DMS114 treated with DMSO at 0.1 percent for 48 hours (cell line): ENCODE results near the gene DIP2C.
"Not testable (repeated sequence)": the region's sequence is repeated elsewhere in the genome, so short reads cannot be mapped to it uniquely, and the experiment has no call there.

Source experiments
- DNase-seq: peaks from one replicate; lab custom pipeline; 2025; ENCODE audit not compliant: unreplicated experiment; lab: John Stamatoyannopoulos, UW

The DIP2C gene

DNA sequence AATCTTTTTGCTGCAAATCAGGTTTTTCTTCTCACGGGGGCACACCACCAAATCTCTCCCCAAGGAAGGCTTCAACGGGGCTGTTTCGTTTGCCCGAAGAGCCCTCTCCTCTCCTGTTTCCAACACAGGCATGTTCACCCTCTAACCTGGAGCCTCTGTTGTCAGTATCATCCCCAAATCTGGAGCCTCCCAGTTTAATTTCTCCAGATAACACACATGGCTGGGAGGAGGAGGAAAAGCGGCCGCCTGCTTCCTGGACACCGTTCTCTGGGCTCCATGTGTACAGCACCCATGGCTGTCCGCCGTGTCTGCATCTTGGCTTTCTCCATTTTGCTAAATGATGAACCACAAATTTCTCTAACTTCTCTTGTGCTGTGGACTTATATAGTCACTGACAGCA lies 214.5 kb downstream of the DIP2C start:
- DNase-seq: no peak

DNA sequence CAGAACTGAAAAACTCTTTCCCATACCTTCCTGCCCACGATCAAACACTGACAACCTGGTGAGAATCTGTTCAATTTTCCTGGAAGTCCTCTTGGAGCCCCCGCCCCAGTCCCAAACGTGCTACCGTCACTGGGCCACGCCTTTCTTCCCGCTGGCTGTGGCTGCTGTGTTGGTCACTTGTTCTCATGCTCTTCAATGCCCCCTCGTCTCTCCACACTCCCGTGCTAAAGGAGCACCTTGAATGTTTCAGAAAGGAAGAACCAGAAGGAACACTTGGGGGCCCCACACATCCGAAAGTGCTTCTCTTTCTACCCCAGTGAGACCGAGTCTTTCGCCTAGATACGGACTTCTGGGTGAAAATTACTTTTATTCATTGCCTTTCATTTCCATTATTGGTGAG lies 215.1 kb downstream of the DIP2C start:
- DNase-seq: no peak

DNA sequence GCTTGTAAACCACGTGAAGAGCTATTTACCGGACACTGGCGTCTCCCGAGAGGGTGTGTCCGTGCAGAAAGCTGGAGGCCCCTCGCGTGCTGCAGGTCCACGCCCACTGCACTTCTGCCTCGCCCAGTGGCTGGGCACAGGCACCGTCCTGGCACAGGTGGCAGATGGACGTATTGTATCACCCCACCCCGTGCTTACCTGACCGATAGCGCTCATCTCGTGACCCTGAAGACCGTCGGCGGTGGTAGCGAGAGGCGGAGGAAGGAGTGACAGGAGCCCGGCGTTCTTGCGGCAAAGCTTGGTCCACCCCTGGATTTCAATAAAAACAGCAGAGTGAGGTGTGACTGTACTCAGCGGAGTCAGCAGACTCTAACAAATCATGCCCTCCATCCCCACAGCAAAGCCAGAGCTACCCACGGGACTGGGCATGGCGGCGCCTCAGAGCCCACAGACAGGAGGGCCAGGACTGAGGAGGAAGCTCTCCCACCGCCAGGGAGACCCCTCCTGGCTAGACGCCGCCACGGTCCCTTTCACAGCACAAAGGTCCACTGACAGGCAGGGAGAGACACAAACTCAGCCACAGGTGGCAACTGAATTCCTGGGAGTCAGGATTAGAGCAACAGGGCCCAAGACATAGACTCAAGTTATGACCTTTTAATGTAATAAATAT lies 217.1 kb downstream of the DIP2C start:
- DNase-seq: no peak

DNA sequence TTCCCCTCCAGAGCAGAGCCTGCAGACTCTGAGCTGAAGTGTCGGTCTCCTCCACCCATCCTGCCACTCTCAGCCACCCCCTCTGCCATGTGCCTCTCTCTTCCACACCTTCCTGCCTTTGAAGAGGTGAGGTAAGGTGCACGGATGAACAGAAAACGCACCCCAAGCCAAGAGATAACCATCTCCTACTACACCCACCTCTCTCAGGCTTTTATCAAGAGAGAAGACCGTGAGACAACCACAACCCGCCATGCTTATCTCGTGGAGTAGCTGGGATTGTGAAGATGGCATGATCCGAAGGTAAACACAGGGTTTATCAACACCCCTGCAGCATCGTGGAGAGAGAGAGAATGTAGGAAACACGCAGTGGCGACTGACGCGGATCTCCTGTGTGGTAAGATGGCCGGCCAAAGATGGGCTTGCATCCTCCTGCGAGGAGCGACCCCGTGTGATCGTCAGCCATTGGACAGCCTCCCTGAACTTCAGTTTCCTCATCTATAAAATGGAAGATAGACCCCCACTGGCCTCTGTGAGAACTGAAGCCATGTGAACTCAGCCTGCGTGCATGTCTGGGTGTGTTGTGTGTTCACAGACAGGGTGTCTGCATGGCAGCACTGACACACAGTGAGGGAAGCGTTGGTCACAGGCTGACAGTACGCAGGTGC lies 219.0 kb downstream of the DIP2C start:
- DNase-seq: no peak

DNA sequence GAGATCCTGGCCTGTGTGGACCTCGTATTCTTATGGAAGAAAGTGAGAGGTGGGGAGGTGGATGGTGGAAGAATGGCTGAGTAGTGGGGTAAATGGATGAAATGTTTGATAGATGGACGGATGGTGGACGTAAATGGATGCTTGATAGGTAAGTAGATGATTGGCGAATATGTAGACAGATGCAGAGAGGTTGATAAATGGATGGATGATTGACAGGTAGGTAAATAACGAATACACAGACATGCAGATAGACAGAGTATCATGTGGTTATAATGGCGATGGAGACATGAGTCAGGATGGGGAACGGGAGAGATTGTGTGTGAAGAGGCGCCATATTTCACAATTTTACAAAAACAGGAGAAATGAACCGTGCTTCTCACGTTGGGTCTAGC lies 219.5 kb downstream of the DIP2C start:
- DNase-seq: no peak

DNA sequence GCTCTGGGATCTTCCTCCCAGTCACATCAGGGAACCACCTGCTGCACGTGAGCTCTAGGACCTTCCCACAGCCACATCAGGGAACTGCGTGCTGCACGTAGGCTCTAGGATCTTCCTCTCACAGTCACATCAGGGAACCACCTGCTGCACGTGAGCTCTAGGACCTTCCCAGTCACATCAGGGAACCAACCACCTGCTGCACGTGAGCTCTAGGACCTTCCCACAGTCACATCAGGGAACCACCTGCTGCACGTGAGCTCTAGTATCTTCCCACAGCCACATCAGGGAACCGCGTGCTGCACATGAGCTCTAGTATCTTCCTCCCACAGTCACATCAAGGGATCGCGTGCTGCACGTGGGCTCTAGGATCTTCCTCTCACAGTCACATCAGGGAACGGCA lies 229.7 kb downstream of the DIP2C start:
- DNase-seq: no peak

DNA sequence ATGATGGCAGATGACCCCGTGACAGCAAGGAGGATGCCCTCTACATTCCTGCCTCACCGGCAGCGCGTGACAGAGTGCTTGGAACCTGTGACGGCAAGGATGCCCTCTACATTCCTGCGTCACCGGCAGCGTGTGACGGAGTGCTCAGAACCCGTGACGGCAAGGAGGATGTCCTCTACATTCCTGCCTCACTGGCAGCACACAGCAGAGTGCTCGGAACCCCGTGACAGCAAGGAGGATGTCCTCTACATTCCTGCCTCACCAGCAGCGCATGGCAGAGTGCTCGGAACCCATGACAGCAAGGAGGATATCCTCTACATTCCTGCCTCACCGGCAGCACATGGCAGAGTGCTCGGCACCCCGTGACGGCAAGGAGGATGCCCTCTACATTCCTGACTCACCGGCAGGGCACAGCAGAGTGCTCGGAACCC lies 231.0 kb downstream of the DIP2C start:
- DNase-seq: no peak

DNA sequence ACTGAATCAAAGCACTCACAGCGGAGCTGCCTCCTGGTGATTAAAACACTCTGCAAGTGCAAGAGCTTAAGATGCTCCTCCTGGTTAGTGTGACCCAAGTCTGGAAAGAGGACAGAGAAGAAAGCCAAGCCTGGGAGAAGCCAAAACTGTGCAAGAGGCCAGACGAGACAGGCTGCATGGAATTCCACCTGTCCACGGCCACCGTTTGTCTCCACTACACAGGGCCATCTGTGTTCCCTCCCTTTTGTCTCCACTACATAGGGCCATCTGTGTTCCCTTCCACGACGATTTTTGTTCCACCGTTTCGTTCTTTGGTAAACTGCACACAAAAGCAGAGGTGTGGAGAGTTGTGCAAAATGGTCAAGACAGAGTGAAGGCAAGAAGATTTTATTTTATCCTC lies 233.0 kb downstream of the DIP2C start:
- DNase-seq: no peak

DNA sequence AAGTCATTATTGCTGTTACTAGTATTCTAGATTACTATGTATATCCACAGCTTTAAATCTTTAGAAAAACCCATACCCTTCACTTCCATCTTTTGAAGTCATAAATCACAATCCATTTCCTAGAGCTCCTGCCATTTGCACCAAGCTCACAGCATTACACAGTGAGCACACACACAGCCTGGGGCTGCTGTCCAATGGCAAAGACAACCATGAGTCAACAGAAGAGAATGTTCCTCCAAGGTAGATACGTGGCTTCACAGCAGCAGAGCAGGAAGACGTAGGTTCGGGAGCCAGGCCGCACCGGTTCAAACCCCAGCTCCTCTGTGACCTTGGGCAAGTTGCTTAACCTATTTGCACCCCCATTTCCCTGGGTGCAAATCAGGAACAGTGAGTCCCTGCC lies 234.6 kb downstream of the DIP2C start:
- DNase-seq: no peak

DNA sequence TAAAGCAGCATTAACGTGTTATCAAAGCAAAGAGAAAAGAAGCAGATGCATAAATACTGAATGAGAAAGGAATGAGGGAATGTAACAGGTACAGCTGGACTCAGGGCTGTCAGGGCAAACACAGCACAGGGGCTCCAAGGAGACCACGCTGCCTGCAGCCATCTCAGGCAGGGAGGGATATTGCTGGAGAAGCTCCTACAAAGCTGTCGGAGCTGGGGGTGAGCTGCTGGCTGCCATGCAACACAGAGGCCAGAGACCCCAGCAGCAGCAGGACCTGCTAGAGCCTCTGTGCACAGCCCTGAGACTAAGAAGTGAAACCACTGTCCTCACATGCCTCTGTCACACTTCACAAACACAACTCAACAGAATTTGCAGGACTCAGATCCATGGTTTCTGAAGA lies 235.8 kb downstream of the DIP2C start:
- no peak for DNase-seq

DNA sequence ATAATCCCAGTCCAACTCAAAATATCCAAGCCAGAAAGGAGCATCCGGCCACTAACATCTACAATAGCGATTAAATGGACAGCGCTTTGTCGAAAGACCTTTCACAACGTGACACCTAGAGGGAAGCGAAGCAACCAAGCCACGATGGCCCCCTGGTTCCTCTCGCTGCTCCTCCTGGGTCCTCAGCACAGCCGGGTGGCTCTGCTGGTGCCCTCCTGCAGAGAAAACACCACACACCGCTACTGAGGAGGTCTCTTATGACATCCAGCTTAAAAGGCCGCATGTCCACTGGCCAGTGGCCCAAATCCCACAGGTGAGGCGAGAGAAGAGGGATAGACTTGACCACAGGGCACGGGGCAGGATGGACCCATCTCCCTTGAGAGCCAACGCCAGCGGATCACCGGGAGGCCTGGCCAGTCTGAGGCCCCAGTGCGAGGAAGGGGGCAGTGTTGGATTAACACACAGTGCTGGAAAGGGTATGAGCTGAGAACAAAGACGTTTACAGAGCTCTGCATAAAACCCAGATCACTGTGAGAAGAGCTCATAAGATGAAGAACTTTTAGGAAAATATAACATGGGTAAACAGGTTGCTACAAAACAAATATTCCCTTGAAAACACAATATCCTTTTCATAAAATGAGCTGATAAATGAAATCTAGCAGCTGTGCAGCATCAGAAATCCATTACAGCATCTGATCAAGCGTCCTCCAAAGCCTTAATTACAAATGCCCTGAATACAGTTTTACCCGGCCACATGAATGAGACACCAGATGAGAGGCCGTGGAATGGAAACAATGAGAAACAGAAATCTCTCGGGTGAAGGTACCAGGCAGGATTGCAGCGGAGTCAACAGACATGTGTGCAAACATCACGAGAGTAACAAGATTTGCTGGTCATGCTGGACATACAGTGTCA lies 236.7 kb downstream of the DIP2C start:
- no peak for DNase-seq

DNA sequence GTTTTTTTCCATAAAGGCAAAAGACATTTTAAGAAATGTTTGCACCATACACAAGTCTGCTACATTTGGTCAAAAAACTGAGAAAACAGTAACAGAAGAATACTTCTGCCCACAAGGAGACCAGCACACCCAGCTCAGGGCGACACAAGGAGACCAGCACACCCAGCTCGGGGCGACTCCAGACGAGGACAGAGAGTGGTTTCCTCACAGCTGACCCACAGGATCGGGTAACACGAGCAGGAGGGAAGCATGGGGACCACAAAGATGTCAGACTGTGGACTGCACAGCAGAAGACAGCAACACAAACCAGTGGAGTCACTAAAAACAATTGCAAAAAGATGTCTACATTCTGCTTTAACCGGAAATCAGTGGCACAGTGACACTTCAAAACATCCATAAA lies 237.6 kb downstream of the DIP2C start:
- no peak for DNase-seq

DNA sequence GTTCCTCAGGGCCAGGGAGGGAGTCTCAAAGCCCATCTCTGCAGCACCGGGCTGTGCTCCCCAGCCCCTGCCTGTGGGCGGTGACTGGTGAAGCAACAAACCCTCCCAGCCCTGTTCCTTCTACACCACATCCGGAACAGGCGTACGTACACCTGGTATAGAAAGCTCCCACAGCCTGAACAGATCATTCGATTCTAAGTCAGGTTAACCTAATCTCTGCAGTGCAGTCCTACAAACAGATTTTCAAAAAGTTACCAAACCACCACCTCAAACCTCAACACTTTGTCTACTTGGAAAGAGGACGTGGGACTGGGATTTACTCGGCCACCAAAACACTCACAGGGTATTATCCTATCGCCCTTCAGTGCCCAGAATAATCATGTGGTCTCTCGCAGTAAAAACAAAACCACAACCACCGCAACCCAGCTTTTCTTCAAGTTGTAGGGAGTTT lies 238.4 kb downstream of the DIP2C start:
- DNase-seq: no peak

DNA sequence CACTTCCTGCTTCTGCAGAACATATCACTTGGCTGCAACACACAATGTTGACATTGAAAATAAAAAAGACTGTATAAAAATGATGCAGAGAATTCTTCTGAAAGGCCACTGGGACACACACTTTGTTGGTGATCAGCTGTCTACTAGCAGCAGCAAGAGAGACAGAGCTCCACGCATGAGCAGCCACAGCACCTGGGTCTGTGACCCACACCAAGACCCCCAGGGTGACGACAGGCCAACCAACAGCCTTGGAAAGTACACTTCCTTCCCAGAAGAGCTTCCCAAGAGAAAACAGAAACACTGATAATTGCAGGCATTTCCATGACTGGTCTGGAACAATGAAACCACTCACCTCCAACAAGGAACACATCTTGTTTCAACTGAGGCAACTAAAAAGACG lies 239.0 kb downstream of the DIP2C start:
- DNase-seq: no peak

DNA sequence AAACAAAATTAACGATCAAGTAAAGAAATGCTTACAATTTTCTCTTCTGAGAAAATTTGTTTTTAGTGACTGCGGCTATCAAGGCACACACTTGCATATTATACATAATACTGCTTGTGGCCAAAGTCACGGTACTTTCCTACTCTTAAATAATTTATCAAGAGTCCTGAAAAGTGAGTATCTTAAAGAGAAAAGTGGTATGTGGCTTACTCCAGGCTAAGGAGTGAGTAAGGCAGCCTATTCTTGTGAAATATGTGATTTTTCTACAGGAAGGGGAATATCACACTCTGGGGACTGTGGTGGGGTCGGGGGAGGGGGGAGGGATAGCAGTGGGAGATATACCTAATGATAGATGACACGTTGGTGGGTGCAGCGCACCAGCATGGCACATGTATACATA lies 240.1 kb downstream of the DIP2C start:
- not testable (repeated sequence) for DNase-seq

DNA sequence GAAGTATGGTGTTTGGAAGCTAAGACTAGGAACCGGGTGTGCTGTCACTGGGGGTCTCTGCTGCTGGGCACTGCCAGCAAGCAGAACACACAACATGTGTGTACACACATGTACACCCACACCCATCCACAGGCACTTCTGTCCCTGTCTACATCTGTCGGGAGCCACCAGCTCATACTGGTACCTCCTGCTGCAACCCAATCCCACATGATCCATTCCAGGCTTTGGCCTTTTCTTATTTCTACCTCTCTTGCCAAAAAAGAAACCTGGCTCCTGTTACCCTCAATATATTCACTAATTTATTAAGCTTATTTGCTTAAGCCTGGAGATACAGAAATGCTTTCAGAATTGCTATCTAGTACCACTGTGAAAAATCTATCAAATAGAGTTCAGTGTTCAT lies 246.0 kb downstream of the DIP2C start:
- DNase-seq: no peak

DNA sequence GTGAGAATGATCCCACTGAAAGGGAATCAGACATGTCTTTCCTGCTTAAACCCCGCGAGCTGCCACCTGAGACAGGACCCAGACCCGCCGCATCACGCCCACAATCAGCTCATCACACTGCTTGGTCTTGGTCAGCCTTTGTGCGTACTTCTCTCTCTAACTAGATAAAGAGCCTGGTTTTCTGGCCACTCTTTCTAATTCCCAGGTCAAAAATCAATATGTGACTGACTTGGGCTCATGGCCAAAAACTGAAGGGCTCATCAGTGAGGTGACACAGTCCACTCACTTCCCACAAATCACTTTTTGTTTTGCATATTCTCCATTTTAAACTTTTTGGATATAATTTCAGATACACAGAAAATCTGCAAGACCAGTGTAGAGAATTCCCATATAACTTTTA lies 247.3 kb downstream of the DIP2C start:
- DNase-seq: no peak

DNA sequence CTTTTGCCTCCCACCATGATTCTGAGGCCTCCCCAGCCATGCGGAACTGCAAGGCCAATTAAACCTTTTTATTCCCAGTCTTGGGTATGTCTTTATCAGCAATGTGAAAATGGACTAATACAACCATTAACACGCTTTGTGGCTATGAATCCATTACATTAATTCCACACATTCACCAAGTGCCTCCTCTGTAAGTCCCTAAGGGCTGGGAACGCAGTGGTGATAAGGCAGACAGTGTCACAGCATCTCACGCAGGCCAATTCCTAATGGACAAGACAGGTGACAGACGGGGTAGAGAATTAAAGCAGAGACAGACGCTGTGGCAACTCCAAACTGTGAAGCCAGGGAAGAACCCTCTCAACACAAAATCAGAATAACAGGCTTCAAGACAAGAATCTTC lies 247.8 kb downstream of the DIP2C start:
- DNase-seq: no peak

DNA sequence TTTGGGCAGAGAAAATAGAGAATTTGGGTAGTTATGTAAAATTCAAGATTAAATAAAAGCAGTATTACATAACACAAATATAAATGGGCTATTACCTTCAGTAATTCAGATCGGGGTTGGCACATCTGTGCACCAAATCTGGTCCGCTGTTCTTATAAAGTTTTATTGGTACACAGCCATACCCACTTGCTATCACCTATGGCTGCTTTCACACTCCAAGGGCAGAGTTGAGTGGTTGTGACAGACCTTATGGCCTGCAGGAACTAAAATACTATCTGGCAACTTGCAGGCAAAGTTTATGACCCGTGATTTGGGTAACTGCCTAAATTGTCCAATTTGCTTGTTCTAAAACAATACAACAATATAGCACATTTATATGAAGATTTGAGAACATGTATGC lies 249.3 kb downstream of the DIP2C start:
- no peak for DNase-seq

DNA sequence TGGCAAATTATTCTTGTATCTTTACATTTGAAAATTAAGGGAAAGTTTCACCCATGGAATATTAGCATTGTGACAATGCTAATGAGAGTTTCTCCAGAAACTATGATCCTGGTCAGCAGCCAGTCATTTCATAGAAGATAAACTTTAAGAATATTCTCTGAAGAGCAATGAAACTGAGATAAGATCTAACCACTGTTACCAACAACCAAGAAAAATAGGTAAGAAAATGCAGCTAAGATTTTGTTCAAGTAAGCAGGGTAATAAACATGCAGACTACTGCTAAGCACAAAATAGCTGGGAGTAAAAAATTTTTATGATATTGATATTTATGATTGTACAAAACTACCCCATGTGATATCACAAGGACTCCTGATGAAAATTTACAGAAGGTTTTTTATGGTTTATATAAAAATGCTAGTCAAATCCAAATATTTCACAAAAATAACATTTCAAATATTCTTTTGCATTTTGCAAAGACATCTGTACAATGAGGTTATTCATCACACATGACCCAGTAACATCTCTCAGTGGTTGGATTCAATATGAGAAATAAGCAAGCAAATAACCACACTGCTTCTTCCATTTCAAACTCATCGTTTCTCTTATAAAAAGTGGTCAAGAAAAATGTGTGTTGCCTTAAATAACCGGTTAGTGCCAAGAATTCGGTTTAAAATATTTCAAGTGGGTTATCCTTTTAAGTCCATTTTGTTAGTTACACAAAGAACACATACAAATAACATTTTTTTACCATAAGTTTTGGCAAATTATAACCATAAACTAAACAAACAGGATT lies 251.6 kb downstream of the DIP2C start:
- DNase-seq: no peak
